HepG2 (cell line): ENCODE measurements around the gene LUZP2. TPM values are rescaled to one million over a fixed set of nuclear protein-coding genes. Genes with fewer than 3 reads are reported as not detected.

ENCODE experiments used
- ATAC-seq: fragments of 200-7000 bp; cut with Tn5 transposase; 3 replicates; pipeline ENCODE4 v1.9.1; 2020; ENCODE audit warnings: mild to moderate bottlenecking, moderate library complexity
- BruUV-seq: library from RNA; stranded (reverse); fragments of 400-500 nt; replicated peaks from 2 replicates; lab custom pipeline; 2021; lab: Mats Ljungman, UMichigan
- CTCF ChIA-PET: fragments of 300-600 bp; formaldehyde crosslinking; extraction: SDS; loops from one replicate; lab custom pipeline; 2021; ENCODE audit warnings: low total read pairs, inconsistent platforms, low intra/inter-chr PET ratio; lab: Yijun Ruan, JAX
- POLR2A ChIA-PET: fragments of 350-600 bp; sonication (Branson Sonifier 250); formaldehyde crosslinking; loops from one replicate; lab custom pipeline; 2020; ENCODE audit warnings: antibody characterized with exemption, inconsistent platforms; lab: Yijun Ruan, JAX
- DNase-seq: peaks from one replicate; pipeline ENCODE4 v3.0.0-alpha.2; 2015; ENCODE audit warnings: low spot score
- FAIRE-seq: peaks from 3 replicates; lab custom pipeline; 2011; peaks lifted over from hg19 to GRCh38; lab: Jason Lieb, UNC
- H2AFZ ChIP-seq: one replicate; pipeline ENCODE4 v1.6.1; 2011; ENCODE audit warnings: low read length, inconsistent platforms
- H3K27ac ChIP-seq: fragments of 300-600 bp; 3 replicates; pipeline ENCODE4 v1.8.0; 2011; ENCODE audit warnings: mixed run types, mild to moderate bottlenecking, mixed read lengths, low read length, inconsistent platforms; ENCODE audit not compliant: insufficient read depth; ENCODE audit errors: extremely low read length
- H3K27me3 ChIP-seq, 2 experiments: fragments of 200-600 bp in 1 of 2; 2 replicates in 1 of 2; 3 replicates in 1 of 2; pipeline versions ENCODE4 v1.6.0 to v1.8.0; 2011; ENCODE audit warnings: low read length in 2 of 2, mild to moderate bottlenecking in 2 of 2, moderate library complexity in 2 of 2, inconsistent platforms in 1 of 2; ENCODE audit not compliant: insufficient read depth in 2 of 2, control insufficient read depth in 1 of 2
- H3K36me3 ChIP-seq, 2 experiments: fragments of 200-600 bp in 1 of 2; replicated peaks in 1 of 2; 2 replicates in 1 of 2; 3 replicates in 1 of 2; pipeline versions ENCODE4 v1.5.1 to v1.8.0; 2011; ENCODE audit warnings: low read length in 2 of 2, inconsistent platforms in 1 of 2; ENCODE audit not compliant: insufficient read depth in 2 of 2, control insufficient read depth in 1 of 2
- H3K4me1 ChIP-seq: 2 replicates; pipeline ENCODE4 v1.5.1; 2012; ENCODE audit warnings: low read length, inconsistent platforms; ENCODE audit not compliant: insufficient read depth
- H3K4me2 ChIP-seq: 2 replicates; pipeline ENCODE4 v1.6.0; 2011; ENCODE audit warnings: low read depth, low read length, inconsistent platforms
- H3K4me3 ChIP-seq, 3 experiments: fragments of 200-600 bp in 1 of 3; sonication (generic), shearing (Covaris generic) in 1 of 3; replicated peaks in 1 of 3; 2 replicates each; pipeline ENCODE4 v1.5.1; 2011 to 2016; ENCODE audit warnings: low read length in 3 of 3, inconsistent platforms in 2 of 3, low read depth in 2 of 3, mild to moderate bottlenecking in 2 of 3, control low read depth in 1 of 3, mixed read lengths in 1 of 3; ENCODE audit not compliant: insufficient read depth in 1 of 3
- H3K79me2 ChIP-seq: one replicate; pipeline ENCODE4 v1.6.1; 2011; ENCODE audit warnings: low read length, inconsistent platforms; ENCODE audit not compliant: insufficient read depth
- H3K9ac ChIP-seq: 2 replicates; pipeline ENCODE4 v1.6.0; 2011; ENCODE audit warnings: mild to moderate bottlenecking, low read depth, low read length, inconsistent platforms; ENCODE audit not compliant: insufficient read depth
- H3K9me3 ChIP-seq: 2 replicates; pipeline ENCODE4 v1.5.1; 2012; ENCODE audit warnings: mild to moderate bottlenecking, low read length
- H4K20me1 ChIP-seq: 2 replicates; pipeline ENCODE4 v1.6.0; 2011; ENCODE audit warnings: inconsistent platforms, mild to moderate bottlenecking, low read length, moderate library complexity; ENCODE audit not compliant: insufficient read depth
- ASH2L ChIP-seq: fragments of 300-600, 200-600 bp; sonication (generic); IDR thresholded peaks from 2 replicates; pipeline ENCODE4 v1.7.0; 2017; ENCODE audit warnings: low read depth, mild to moderate bottlenecking, moderate library complexity, mixed read lengths, low read length; ENCODE audit not compliant: insufficient read length
- FOXK1 ChIP-seq: sonication (generic); formaldehyde crosslinking; IDR thresholded peaks from 2 replicates; pipeline ENCODE4 v1.4.0; 2020; ENCODE audit warnings: low read depth, missing genetic modification reagents, borderline replicate concordance
- GATA4 ChIP-seq: sonication (generic); IDR thresholded peaks from 2 replicates; pipeline ENCODE4 v1.6.1; 2016; ENCODE audit warnings: antibody characterized with exemption, low read depth, borderline replicate concordance
- JDP2 ChIP-seq: sonication (generic); formaldehyde crosslinking; IDR thresholded peaks from 2 replicates; pipeline ENCODE4 v1.8.1; 2022; ENCODE audit warnings: missing genetic modification reagents, borderline replicate concordance
- KLF11 ChIP-seq: IDR thresholded peaks from 2 replicates; pipeline ENCODE4 v1.6.1; 2016; ENCODE audit warnings: missing compliant biosample characterization
- LBX2 ChIP-seq: sonication (generic); formaldehyde crosslinking; IDR thresholded peaks from 2 replicates; pipeline ENCODE4 v1.5.0; 2020; ENCODE audit warnings: missing genetic modification reagents, mild to moderate bottlenecking, borderline replicate concordance
- NFYB ChIP-seq: sonication (generic); formaldehyde crosslinking; IDR thresholded peaks from 2 replicates; pipeline ENCODE4 v1.4.0; 2020; ENCODE audit warnings: missing genetic modification reagents
- PHF20 ChIP-seq: sonication (generic); formaldehyde crosslinking; IDR thresholded peaks from 2 replicates; pipeline ENCODE4 v1.5.0; 2020; ENCODE audit warnings: mild to moderate bottlenecking, missing genetic modification reagents
- SIN3B ChIP-seq: fragments of 150-350 bp; IDR thresholded peaks from 2 replicates; pipeline ENCODE4 v1.6.1; 2014; ENCODE audit warnings: low read length
- XRCC5 ChIP-seq: fragments of 200-400 bp; formaldehyde crosslinking; optimal IDR thresholded peaks from 2 replicates; pipeline ENCODE3; 2017; ENCODE audit warnings: mild to moderate bottlenecking, low read length
- ZBTB38 ChIP-seq: sonication (generic); formaldehyde crosslinking; IDR thresholded peaks from 2 replicates; pipeline ENCODE4 v1.5.1; 2020; ENCODE audit warnings: mild to moderate bottlenecking, missing genetic modification reagents
- ZNF703 ChIP-seq: sonication (generic); formaldehyde crosslinking; IDR thresholded peaks from 2 replicates; pipeline ENCODE4 v1.5.1; 2020; ENCODE audit warnings: missing genetic modification reagents, mild to moderate bottlenecking, moderate library complexity, borderline replicate concordance
- ZNF720 ChIP-seq: sonication (generic); formaldehyde crosslinking; IDR thresholded peaks from 2 replicates; pipeline ENCODE4 v1.4.0; 2020; ENCODE audit warnings: missing genetic modification reagents
- ZZZ3 ChIP-seq: sonication (generic); formaldehyde crosslinking; IDR thresholded peaks from 2 replicates; pipeline ENCODE4 v1.4.0; 2020; ENCODE audit warnings: missing genetic modification reagents, mild to moderate bottlenecking, borderline replicate concordance
- WGBS: methylation state at CpG from one replicate; pipeline ENCODE4 v1.1.6; 2017; ENCODE audit warnings: low lambda C conversion rate; 5-methylcytosine and 5-hydroxymethylcytosine counted together
- in situ Hi-C: cut with HindIII; loops from 2 replicates; pipeline ENCODE4 v1.10.0; 2017; ENCODE audit warnings: low pct_unique_long_range_greater_than_20kb; ENCODE audit not compliant: extremely low pct_ligation_motif_present
- intact Hi-C: fragments of 100-400 bp; cut with micrococcal nuclease; formaldehyde crosslinking; loops from one replicate; pipeline ENCODE4 v1.10.0; 2022; ENCODE audit not compliant: unreplicated experiment
- polyA plus RNA-seq, 8 experiments: library from polyadenylated mRNA; depleted of rRNA in 3 of 8; stranded (reverse) in 7 of 8; unstranded in 1 of 8; fragments of >200 nt; fragmentation: Illumina TruSeq in 4 of 8; extraction: Trizol in 4 of 8; gene quantifications; 2 replicates each; pipeline versions ENCODE4 v1.2.1 to v1.2.3, GENCODE V29; 2011 to 2016; ENCODE audit warnings: low read depth in 4 of 8, missing spikeins in 1 of 8, mixed read lengths in 1 of 8; ENCODE audit not compliant: insufficient read depth in 1 of 8
- total RNA-seq, 5 experiments: library from RNA; depleted of rRNA; stranded (reverse); fragments of >200 nt; fragmentation: Illumina TruSeq; extraction: Trizol; gene quantifications; 2 replicates each; pipeline ENCODE4 v1.2.3, GENCODE V29; 2016; ENCODE audit warnings: low read depth in 1 of 5
- TF ChIP-seq, protein P1 (sequence below): sonication (generic); formaldehyde crosslinking; IDR thresholded peaks from 2 replicates; pipeline ENCODE4 v1.8.1; 2023; ENCODE audit warnings: missing genetic modification reagents, mild to moderate bottlenecking, borderline replicate concordance
- TF ChIP-seq, protein P2 (sequence below): sonication (generic); formaldehyde crosslinking; IDR thresholded peaks from 2 replicates; pipeline ENCODE4 v1.4.0; 2020; ENCODE audit warnings: mild to moderate bottlenecking, missing genetic modification reagents, borderline replicate concordance
- TF ChIP-seq, protein P3 (sequence below): IDR thresholded peaks from 2 replicates; pipeline ENCODE4 v1.6.1; 2016; ENCODE audit warnings: mild to moderate bottlenecking, missing biosample characterization, missing genetic modification reagents
- TF ChIP-seq, protein P4 (sequence below): sonication (generic); formaldehyde crosslinking; IDR thresholded peaks from 2 replicates; pipeline ENCODE4 v1.4.0; 2020; ENCODE audit warnings: missing genetic modification reagents

Gene LUZP2
- total and polyA plus RNA-seq, 2 of the 13 experiments (the other 11 are each of a cell fraction or from before 2014, with no cell fraction given): not detected

- H2AFZ ChIP-seq: no peak overlapping the region
- BruUV-seq: no TSS peak
- in situ Hi-C loops (no loop called here), intact Hi-C loops (no loop called here)
- H3K79me2 ChIP-seq: no peaks in the 10 kb centered on the region
- H3K4me3 ChIP-seq: no peak overlapping the region
- TF ChIP-seq, protein P1, sequence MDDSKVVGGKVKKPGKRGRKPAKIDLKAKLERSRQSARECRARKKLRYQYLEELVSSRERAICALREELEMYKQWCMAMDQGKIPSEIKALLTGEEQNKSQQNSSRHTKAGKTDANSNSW (CRISPR knock-in tag): no peak
- TF ChIP-seq FOXK1 (CRISPR knock-in tag) (no peak), ZZZ3 (CRISPR knock-in tag) (no peak), ZBTB38 (CRISPR knock-in tag) (no peak), NFYB (CRISPR knock-in tag) (no peak), SIN3B (no peak), ZNF703 (CRISPR knock-in tag) (no peak), LBX2 (no peak), KLF11 (CRISPR knock-in tag) (no peak), GATA4 (no peak), ASH2L (no peak), XRCC5 (no peak), JDP2 (CRISPR knock-in tag) (no peak), PHF20 (CRISPR knock-in tag) (no peak), ZNF720 (CRISPR knock-in tag) (no peak)
- TF ChIP-seq, protein P2, sequence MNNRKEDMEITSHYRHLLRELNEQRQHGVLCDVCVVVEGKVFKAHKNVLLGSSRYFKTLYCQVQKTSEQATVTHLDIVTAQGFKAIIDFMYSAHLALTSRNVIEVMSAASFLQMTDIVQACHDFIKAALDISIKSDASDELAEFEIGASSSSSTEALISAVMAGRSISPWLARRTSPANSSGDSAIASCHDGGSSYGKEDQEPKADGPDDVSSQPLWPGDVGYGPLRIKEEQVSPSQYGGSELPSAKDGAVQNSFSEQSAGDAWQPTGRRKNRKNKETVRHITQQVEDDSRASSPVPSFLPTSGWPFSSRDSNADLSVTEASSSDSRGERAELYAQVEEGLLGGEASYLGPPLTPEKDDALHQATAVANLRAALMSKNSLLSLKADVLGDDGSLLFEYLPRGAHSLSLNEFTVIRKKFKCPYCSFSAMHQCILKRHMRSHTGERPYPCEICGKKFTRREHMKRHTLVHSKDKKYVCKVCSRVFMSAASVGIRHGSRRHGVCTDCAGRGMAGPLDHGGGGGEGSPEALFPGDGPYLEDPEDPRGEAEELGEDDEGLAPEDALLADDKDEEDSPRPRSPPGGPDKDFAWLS (CRISPR knock-in tag): no peak
- TF ChIP-seq, protein P3, sequence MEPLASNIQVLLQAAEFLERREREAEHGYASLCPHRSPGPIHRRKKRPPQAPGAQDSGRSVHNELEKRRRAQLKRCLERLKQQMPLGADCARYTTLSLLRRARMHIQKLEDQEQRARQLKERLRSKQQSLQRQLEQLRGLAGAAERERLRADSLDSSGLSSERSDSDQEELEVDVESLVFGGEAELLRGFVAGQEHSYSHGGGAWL: no peak
- TF ChIP-seq, protein P4, sequence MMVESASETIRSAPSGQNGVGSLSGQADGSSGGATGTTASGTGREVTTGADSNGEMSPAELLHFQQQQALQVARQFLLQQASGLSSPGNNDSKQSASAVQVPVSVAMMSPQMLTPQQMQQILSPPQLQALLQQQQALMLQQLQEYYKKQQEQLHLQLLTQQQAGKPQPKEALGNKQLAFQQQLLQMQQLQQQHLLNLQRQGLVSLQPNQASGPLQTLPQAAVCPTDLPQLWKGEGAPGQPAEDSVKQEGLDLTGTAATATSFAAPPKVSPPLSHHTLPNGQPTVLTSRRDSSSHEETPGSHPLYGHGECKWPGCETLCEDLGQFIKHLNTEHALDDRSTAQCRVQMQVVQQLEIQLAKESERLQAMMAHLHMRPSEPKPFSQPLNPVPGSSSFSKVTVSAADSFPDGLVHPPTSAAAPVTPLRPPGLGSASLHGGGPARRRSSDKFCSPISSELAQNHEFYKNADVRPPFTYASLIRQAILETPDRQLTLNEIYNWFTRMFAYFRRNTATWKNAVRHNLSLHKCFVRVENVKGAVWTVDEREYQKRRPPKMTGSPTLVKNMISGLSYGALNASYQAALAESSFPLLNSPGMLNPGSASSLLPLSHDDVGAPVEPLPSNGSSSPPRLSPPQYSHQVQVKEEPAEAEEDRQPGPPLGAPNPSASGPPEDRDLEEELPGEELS (CRISPR knock-in tag): no peak
- H3K27ac ChIP-seq: no peak overlapping the region
- POLR2A ChIA-PET: no interaction called here
- H4K20me1 ChIP-seq: no peaks in the 10 kb centered on the region
- no peaks in the 10 kb centered on the region for H3K4me1 ChIP-seq
- H3K9ac ChIP-seq: no peak overlapping the region
- H3K27me3 ChIP-seq: no peaks in the 10 kb centered on the region
- no peak overlapping the region for H3K4me2 ChIP-seq
- no peaks in the 10 kb centered on the region for H3K36me3 ChIP-seq
- CTCF ChIA-PET: no interaction called here
- DNase-seq (no peak), ATAC-seq (no peak), FAIRE-seq (no peak)
- no peaks in the 10 kb centered on the region for H3K9me3 ChIP-seq
- 9% methylated on average over 3 of the region's 3 CpGs for WGBS
These were observed 270.6 kb downstream of the LUZP2 start for GRCh38 chr11:24767411-24767810.
